HG02623 (cell line): ENCODE measurements around the gene KCMF1.

Experiments used
- ATAC-seq: cut with Tn5 transposase; IDR thresholded peaks from one replicate; pipeline ENCODE4 v1.9.1; 2021; ENCODE audit warnings: moderate library complexity; ENCODE audit not compliant: unreplicated experiment

KCMF1 gene

DNA sequence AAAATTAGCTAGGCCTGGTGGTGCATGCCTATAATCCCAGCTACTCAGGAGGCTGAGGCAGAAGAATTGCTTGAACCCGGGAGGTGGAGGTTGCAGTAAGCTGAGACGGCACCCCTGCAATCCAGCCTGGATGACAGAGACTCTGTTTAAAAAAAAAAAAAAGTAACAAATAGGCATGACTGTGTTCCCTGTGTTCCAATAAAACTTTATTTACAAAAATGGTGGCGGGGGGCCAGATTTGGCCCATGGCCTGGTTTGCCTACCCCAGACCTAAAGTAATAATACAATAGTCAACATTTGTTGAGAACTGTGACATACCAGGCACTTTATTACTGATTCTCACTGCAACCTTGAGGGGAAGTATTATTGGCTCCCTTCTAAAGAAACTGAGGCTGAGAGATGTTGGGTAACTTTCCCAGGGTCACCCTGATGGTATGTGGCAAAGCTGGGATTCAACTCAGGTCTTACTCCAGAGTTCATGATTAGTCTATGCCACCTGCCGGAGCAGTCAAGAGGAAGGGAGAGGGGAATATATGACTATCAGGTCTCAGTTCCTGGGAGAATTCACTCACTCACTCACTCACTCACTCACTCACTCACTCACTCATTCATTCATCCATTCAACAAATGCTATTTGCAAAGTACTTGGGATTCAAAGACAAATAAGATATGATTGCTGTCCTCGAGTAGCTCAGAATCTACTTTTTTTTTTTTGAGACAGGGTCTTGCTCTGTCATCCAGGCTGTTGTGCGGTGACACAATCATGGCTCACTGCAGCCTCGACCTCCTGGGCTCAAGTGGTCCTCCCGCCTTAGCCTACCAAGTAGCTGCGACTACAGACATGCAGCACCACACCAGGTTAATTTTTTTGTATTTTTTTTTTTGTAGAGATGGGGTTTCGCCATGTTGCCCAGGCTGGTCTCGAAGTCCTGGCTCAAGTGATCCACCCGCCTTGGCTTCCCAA is 14.3 kb upstream of the KCMF1 start:
- ATAC-seq, result no peak

DNA sequence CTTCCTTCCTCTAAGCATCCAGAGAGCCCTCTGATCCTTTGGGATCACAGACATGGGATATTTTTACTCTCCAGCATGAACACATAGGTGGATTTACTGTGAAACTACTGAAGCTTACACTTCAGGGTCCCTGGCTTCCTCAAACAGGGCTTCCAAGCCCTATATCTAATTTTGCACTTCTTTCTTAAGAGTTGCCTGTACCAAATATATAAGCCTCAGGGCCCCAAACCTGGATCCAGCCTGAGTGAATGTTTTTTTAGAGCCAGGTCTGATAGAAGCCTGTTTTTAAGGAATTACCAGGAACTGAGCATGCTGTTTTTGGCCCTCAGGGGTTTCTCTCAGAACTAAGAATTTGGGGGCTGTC is 13.2 kb upstream of the KCMF1 start:
- no peak for ATAC-seq

DNA sequence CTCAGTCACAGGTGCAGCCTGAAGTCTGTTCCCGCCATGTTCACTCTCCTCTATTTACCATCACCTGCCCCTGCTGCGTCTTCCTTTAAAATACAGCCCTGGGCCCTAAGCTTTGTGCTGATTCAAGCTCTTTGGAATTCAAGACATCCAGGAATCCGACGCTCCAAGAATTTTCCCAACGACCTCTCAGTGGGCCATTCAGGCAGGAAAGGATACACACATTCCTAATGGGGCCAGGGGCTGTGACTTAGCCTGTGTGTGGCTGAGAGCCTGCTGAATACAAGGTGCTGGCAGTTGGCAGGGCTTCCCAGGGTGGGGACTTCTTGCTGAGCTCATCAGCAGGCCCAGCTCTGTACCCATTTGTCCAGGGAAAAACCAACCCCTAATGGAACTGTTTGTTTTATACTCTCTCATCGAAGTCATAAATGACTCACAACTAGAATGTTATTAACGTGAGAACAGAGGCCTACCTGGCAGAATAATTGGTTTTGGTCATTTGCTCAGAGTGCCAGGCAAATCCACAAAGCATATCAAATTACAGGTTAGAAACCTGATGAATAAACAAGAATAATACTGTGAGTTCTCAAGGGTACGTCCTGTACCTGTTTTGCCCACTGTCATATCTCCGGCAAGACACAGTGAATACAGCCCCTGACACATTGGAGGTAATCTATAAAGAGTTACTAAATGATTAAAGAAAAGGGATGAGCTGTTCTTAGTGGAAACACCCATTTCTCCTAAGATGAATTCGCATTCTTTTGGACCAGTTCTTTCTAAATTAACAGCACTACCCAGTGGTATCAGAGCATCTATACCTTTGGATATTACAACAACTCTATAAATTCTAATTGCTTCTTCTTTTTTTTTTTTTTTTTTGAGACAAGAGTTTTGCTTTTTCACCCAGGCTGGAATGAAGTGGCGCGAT is 12.6 kb upstream of the KCMF1 start:
- ATAC-seq, result no peak

DNA sequence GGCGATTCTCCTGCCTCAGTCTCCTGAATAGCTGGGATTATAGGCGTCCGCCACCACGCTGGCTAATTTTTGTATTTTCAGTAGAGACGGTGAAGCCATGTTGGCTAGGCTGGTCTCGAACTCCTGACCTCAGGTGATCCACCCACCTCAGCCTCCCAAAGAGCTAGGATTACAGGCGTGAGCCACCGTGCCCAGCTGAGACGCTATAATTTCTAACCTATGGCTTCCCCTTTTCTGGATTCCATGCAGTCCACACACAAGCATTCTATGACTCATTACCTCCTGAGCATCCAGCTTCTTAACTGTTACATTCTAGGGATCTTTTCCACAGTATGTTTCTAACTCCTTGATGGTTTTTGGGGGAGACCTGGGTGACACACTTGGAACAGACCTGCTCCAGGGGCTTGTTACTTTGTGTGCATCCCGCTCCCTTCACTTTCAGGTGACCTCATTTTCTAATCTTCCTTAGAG is 11.8 kb upstream of the KCMF1 start:
- no peak for ATAC-seq

DNA sequence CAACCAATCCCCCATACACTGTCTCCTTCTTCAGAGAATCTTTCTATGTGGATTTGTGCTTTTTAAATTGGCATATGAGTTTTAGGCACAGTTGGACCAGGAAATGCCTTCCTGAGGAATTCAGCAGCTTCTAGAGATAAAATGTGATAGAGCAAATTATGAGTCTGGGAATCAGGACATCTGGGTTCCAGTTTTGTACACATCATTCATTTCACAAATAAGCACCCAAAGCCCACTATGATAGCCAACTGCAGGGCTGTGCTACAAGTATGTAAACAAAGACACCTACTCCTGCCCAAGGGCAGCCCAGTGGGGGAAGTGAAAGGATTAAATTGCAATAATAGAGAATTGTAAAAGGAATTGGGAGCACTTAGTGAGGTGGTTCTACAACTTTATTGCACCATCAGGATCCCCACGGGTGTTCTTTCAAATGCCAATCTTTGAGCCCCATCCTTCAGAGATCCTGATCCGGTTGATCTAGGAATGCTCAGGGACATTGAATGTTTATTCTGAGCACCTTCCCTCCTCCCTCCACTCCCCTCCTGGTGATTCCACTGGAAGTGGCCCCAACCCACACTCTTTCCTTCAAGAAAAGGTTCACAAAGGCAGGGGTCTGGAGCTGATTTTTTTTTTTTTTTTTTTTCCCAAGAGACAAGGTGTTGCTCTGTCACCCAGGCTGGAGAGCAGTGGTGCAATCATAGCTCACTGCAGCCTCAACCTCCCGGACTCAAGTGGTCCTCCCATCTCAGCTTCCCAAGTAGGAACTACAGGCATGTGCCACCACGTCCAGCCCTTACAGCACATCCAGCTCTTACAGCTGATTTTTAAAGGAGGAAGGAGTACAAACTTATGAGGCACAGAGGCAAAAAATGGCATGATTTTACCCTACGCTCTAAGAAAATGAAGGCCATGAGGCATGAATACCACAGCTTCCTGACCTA is 11.1 kb upstream of the KCMF1 start:
- ATAC-seq, result no peak

DNA sequence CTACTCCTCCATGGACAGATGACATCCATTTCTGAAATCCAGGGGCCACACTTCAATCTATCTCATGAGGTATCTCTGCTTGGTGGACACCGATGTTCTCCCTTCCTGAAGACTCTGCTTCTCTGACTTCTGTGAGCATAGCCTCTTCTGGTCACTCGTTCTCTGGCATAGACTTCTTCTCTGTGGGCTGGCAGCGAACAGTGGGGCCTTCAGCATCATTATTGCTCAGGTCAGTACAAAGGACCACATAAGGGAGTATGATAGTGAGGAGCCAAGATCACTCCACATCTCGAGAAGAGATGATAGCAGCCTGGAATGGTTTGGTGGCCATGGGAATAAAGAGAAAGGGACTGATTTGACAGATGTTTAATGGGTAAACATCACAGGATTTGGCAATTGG is 8.0 kb upstream of the KCMF1 start:
- no peak for ATAC-seq

DNA sequence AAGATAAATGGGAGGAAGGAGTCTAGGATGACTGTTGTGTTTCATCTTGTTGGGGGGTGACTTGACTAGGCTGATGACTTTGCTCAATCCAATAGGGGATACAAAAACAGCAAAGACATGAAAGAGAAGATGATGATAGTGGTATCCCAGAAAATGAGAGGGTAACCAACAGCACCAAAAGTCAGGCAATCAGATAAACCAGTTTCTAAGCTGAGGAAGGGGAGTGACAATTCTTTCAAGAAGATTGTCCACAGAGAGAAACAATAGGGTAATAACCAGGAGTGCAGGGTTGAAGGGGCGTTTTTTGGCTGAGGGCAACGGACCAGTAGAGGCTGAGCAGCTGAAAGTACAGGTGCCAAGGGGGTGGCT is 7.7 kb upstream of the KCMF1 start:
- ATAC-seq, result no peak

DNA sequence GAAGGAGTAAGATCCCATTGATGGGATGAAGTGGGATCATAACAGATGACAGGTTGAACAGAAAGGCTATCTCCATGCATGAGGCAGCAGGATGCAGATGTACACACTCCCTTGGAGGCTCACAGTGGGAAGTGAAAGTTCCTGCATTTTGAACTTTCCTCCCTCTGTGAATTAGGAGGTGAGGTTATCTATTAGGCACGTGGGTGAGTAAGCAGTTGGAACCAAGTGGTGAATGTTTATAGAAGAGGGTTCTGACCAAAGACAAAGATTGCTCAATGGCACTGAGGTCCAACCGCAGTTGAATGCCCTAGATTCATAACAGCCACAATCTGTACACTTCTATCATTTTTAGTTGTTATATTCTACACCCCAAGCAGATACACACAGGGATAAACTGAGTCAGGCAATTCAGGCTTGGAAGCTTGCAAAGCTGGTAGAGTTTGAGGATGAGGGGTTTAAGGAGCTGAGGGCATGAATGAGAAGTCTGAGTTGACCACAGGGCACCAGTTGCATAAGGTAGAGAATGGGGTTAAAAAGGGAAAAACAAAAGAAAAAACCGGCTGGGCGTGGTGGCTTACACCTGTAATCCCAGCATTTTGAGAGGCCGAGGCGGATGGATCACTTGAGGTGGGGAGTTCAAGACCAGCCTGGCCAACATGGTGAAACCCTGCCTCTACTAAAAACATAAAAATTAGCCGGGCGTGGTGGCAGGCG is 7.1 kb upstream of the KCMF1 start:
- no peak for ATAC-seq

DNA sequence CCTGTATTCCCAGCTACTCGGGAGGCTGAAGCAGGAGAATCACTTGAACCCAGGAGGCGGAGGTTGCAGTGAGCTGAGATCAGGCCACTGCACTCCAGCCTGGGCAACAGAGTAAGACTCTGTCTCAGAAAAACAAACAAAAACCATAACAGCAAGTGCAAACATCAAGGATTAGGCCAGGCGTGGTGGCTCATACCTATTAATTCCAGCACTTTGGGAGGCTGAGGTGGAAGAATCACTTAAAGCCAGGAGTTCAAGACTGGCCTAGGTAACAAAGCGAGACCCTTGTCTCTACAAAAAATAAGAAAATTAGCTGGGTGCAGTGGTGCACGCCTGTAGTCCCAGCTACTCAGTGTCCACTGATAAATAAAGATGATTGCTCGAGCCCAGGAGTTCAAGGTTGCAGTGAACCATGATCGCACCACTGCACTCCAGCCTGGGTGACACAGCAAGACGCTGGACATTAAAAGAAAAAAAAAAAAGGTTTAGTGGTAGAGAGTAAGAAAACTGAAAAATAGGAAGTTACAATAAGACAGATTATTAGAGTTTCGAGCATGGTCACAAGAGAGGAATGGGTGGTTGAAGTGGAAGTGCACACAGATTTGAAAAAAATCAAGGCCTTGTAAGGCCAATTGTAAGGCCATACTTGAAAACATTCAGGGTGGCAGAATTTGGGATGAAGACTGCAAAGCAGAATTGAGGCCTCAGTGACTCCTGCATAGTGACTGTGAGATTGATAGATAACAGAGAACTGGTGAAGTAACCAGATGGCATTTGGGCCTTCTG is 6.4 kb upstream of the KCMF1 start:
- no peak for ATAC-seq

DNA sequence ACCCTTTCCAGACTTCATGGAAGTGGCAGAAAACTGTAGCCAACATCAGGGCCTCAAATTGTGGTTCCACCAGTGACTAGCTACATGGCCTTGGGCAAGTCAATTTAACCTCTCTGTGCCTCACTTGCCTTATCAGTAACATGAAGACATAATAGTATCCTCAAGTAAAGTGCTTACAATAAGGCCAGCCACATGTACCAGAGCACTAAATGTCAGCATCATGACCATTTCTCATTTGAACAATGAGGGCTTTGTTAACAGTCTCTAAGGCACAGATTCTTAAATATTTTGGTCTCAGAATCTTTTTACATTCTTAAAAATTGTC is 5.8 kb upstream of the KCMF1 start:
- ATAC-seq, result no peak

DNA sequence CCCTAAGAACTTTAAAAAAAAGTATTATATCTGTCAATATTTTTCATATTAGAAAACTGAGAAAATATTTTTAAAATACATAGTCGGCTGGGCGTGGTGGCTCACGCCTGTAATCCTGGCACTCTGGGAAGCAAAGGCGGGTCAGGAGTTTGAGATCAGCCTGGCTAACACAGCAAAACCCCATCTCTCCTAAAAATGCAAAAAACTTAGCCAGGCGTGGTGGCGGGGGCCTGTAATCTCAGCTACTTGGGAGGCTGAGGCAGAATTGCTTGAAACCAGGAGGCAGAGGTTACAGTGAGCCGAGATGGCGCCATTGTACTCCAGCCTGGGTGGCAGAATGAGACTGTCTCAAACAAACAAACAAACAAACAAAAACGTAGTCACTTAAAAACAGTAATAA is 5.1 kb upstream of the KCMF1 start:
- ATAC-seq, result no peak

DNA sequence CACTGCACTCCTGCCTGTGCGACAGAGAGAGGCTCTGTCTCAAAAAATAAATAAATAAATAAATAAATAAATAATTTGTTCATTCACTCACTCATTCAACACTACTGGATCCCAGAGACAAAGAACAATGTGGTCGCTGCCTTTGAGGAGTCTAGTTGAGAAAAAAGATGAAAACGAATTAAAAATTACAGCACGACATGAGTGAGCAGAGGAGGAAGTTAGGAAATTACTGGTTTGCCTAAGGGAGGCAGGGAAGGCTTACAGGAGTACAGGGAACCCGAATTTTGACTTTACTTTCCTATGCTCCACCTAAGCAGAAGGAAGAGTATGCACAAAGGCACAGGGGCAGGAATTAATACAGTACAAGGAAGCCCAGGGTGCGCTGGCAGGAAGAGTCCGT is 4.2 kb upstream of the KCMF1 start:
- ATAC-seq, result no peak

DNA sequence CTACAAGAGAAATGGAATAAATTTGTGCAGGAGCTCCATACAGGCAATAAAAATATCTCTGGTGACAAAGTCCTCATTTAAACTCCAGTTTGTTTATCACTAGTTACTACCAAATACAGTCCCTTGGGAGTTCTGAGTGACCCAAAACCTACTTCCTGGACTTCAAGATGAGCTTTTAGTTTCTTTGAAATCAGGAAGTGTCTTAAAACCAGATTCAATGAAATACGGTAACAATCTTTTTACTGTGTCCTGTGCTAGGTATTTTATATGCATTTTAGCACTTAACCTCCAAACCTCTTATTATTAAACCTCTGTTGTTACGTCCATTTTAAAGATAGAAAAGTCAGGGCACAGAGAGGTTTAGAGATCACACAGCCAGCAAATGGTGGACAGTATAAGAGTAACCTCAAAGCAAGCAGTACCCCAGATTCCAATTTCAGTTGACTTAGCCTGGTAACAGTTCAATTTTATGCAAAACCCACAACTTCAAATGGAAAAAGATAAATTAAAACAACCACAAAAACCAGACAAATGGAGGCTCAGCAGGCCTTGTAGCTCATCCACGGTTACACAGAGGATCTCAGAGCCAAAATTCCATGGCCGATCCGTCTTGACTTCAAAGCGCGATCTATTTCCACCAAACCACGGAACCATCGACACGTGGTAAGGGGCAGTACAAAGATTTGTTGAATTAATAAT is 1.3 kb upstream of the KCMF1 start:
- ATAC-seq, result no peak

DNA sequence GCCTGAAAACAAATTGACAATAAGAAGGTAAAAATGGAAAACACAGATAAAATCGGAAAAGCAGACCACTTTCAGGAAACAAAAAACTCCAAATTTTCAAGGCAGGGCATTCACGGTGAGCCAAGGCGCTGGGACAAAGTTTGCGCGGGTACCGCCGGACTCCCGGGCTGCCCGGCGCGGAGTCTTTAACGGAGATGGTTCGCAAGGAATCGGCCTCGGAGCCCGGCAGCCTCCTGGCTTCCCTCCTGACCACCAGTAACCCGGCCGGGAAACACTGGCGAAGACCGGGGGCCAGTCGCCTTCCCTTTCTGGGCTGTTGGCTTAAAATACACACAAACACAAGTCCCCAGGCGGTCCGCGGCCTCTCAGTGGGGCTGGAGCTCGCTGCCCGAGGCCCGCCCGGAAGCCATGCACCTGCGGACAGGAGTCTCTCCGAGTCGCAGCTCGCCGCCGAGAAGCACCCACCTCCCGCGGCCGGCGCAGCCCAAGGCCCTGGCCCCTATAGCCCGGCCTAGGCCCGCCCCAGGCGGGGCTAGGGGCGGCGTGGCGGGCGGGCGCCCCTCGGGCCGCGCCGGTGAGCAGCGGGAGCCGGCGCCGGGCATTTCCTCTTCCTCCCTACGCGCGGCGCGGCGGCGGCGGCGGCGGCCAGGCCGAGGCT is 622 bp upstream of the KCMF1 start:
- ATAC-seq, result peak; percentile 34

DNA sequence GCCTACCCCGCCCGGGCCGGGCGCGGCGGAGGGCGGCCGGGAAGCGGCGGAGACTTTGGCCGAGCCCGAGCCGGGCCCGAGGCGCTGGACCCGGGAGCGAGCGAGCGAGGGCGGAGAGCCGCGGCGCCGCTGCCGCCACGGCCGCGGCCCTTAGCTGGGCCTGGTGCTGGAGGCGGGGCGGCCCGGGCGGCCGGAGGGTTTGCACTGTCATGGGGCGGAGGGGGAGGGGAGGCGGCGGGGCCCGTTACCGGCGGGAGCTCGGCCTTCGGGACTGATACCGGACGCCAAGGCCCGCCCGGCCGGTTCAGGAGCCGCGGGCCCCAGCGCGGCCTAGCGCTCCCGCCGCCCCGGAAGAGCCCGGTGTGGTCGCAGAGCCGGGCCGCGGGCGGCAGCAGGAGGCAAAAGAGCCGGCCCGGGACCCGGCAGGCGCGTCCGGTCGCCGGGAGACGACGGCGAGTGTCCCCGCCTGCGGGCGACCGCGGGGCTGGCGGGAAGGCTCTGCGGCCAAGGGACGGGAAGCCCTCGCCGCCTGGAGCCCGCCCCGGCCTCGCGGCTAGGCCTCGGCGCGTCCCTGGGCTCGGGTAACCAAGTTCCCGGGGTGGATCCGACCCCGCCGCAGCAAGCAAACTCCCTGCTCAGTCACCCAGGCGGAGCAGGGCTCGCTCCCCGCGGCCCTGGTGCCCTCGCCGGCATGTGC is 697 bp downstream of the KCMF1 start:
- ATAC-seq, result peak; percentile 28

DNA sequence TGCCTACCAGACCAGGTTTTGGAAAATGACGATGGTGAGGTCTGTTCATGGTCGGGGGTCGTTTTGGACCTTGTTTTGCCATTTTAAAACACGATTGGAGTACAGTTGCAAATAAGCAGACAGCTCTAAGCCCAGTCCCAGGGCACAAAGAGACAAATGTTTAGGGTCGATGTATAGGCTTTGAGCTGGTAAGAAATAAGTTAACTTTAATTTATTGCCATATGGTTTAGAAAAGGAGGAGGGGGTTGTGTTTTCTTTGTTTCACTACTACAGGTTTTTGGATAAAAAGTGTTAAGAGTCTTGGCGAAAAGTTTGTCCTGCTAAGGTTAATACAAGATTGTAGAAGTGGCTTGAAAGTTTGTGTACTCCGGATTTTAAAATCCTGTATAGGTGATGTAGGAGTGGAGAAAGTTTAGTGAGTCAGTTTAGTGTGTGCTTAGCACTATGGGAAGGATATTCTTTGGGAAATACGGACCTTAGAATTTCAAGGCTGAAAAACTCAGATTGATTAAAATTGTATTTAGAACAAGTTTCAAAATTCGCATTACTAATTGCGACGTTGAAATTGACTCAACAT is 1.3 kb downstream of the KCMF1 start:
- no peak for ATAC-seq

DNA sequence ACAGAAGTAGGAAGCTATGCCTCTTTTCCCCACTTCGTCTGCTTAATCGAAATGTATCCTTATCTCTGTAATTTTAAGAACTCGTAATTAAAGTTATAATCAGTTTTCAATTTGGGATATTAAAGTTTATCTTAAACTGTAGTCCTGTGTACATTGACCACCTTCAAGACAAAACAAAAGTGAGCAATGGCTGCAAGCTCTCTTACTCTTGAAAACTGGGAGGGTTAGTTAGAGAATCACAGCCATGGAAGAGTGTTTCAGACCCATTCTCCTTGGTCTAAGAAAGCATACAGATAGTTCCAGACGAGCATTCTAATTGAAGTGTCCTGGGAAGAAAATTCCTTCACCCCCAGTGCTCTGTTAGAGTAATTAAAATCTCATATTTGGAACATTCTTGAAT is 2.0 kb downstream of the KCMF1 start:
- no peak for ATAC-seq
